ENCODE data around the gene SPOCK1.
A peak's percentile ranks its signal among the peaks of the same experiment; 100 is the strongest.

SPOCK1 gene

DNA sequence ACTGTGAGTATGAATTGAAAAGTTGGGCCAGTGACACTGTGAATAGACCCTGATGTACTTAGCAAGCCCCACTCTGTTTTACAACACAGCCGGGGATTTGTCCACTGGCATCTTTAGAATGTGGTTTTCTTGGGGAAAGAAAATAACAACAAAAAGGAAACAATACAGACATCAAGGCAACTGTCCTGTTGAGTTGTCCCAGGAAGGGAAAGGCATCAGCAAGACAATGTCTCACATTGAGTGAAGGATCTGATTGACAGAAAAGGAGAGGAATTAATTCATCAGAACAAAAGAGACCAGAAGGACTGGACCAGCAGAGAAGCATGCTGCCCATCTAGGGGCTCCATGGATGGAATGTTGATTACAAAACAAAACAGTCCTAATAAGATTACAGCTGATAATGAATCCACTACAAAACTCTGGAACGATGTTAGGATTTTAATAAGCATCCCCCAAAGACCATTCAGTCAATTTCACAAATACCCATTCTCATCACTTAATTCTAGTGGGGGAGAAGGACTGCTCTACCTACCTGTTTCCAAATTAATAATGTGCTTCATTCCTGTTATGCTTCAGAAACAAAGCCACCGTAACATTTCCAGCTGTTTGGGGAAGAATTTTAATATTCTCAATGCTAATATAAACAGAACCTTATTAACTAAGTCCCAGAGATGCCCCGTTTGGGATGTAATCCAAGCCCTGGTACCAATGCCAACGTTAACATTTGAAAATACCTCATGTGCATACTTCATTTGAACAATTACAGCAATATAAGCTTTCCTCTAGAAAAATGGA, 298.0 kb downstream of the SPOCK1 start:
- Mint-ChIP-seq H3K27ac (no peak overlapping the region), H3K4me3 (no peak overlapping the region), H3K9me3 (no peaks in the 10 kb centered on the region), H3K4me1 (peaks cover 15% of the 10 kb centered on the region), H3K27me3 (ENCODE audit: low read depth, poor library complexity) (peaks cover 5% of the 10 kb centered on the region), H3K36me3 (ENCODE audit: low read depth) (no peaks in the 10 kb centered on the region)
- DNase-seq, result no peak
- TF ChIP-seq, protein P1, sequence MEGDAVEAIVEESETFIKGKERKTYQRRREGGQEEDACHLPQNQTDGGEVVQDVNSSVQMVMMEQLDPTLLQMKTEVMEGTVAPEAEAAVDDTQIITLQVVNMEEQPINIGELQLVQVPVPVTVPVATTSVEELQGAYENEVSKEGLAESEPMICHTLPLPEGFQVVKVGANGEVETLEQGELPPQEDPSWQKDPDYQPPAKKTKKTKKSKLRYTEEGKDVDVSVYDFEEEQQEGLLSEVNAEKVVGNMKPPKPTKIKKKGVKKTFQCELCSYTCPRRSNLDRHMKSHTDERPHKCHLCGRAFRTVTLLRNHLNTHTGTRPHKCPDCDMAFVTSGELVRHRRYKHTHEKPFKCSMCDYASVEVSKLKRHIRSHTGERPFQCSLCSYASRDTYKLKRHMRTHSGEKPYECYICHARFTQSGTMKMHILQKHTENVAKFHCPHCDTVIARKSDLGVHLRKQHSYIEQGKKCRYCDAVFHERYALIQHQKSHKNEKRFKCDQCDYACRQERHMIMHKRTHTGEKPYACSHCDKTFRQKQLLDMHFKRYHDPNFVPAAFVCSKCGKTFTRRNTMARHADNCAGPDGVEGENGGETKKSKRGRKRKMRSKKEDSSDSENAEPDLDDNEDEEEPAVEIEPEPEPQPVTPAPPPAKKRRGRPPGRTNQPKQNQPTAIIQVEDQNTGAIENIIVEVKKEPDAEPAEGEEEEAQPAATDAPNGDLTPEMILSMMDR (IDR thresholded peaks at IDR 0.05), result no peak

DNA sequence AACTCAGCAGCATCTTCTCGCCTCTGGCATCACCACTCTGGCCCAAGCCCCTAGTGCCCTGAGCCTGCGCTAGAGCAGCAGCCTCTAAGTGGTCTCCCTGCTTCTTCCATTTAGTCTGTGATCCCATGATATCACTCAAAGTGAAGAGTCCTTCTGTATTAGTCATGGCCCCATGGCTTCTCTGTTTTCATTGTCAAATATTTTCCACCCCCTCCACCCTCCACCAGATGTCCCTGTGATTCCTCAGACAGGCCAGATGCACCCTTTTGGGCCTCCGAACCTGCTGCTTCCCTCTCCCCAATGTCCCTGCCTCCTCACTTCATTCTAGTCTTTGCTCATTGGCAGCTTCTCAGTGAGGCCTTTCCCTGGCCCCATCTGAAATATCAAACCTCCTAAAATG, 299.2 kb downstream of the SPOCK1 start:
- H3K27me3 Mint-ChIP-seq (ENCODE audit: low read depth, poor library complexity), result peaks cover 4% of the 10 kb centered on the region
- no peaks in the 10 kb centered on the region for H3K9me3 Mint-ChIP-seq
- DNase-seq, result no peak
- H3K4me1 Mint-ChIP-seq, result peaks cover 12% of the 10 kb centered on the region
- TF ChIP-seq, protein P1 (IDR thresholded peaks at IDR 0.05), result no peak
- no peak overlapping the region for H3K4me3 Mint-ChIP-seq
- H3K36me3 Mint-ChIP-seq (ENCODE audit: low read depth), result no peaks in the 10 kb centered on the region
- no peak overlapping the region for H3K27ac Mint-ChIP-seq

DNA sequence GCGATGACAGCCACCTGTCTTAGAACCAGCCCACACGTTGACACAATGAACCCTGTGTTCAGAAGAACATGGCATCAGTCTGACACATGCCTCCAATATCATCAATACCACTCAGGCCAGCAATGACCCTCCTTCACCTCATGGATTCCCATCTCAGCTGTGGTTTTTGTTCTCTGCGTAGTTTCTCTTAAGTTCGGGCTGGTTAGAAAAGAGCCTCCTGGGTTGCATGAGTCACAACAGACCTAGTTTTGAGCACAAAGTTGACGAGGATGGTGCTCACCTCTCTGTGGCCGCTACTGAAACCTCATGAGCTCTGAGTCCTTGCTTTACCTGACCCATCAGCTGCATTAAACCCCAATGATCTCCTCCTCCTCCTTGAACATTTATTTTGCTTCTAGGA, 299.9 kb downstream of the SPOCK1 start:
- TF ChIP-seq, protein P1 (IDR thresholded peaks at IDR 0.05), result no peak

DNA sequence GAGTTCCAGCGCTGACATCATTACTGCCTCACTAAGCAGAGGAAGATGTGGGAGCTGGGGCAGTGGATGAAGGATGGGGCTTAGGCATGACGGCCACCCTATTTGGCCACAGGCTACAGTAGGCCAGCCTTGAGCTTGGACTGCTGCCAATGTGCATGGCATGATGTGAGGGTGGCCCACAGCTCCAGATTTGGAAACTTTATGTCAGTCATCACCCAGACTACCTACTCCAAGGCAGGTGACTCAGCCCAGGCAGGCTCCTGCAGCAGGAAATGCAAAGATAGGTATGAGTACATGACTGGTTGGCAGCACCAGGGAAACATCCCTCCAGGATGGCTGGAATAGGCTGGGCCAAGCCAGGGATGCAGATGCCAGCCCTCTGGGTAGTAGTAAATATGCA, 303.6 kb downstream of the SPOCK1 start:
- H3K27me3 Mint-ChIP-seq (ENCODE audit: low read depth, poor library complexity), result peaks cover 12% of the 10 kb centered on the region
- H3K36me3 Mint-ChIP-seq (ENCODE audit: low read depth), result no peaks in the 10 kb centered on the region
- no peak for DNase-seq
- no peak overlapping the region for H3K27ac Mint-ChIP-seq
- TF ChIP-seq, protein P1 (IDR thresholded peaks at IDR 0.05), result no peak
- H3K4me1 Mint-ChIP-seq, result peaks cover 21% of the 10 kb centered on the region
- no peak overlapping the region for H3K4me3 Mint-ChIP-seq
- no peaks in the 10 kb centered on the region for H3K9me3 Mint-ChIP-seq

More for the DNA sequence above, 299.9 kb downstream of the SPOCK1 start:
- Mint-ChIP-seq H3K4me3 (no peak overlapping the region), H3K27me3 (ENCODE audit: low read depth, poor library complexity) (peaks cover 5% of the 10 kb centered on the region), H3K9me3 (no peaks in the 10 kb centered on the region), H3K36me3 (ENCODE audit: low read depth) (no peaks in the 10 kb centered on the region), H3K27ac (peak overlapping the region; percentile 5), H3K4me1 (peaks cover 19% of the 10 kb centered on the region)
- DNase-seq, result no peak

DNA sequence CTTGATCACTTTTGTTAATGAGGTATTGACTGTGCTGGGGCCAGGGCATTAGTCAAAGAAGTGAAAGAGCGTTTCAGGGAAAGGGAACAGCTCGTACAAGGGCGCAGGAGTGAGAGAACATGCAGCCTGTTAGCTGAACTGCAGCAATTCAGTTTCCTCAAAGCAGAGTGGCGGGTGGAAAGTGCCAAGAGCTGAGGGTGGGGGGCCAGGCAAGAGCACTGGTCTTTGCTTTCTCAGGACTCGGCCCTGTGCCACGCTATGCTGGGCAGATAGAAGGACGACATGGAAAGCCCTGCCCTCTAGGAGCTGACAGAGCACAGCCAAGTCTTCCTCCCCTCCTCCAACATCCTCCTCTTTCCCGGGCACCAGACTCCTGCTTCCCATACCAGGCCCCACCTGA, 304.8 kb downstream of the SPOCK1 start:
- no peaks in the 10 kb centered on the region for H3K9me3 Mint-ChIP-seq
- TF ChIP-seq, protein P1 (IDR thresholded peaks at IDR 0.05), result no peak
- no peaks in the 10 kb centered on the region for H3K36me3 Mint-ChIP-seq (ENCODE audit: low read depth)
- peaks cover 12% of the 10 kb centered on the region for H3K27me3 Mint-ChIP-seq (ENCODE audit: low read depth, poor library complexity)
- H3K4me3 Mint-ChIP-seq, result no peak overlapping the region
- peaks cover 13% of the 10 kb centered on the region for H3K4me1 Mint-ChIP-seq
- DNase-seq, result no peak
- H3K27ac Mint-ChIP-seq, result no peak overlapping the region

DNA sequence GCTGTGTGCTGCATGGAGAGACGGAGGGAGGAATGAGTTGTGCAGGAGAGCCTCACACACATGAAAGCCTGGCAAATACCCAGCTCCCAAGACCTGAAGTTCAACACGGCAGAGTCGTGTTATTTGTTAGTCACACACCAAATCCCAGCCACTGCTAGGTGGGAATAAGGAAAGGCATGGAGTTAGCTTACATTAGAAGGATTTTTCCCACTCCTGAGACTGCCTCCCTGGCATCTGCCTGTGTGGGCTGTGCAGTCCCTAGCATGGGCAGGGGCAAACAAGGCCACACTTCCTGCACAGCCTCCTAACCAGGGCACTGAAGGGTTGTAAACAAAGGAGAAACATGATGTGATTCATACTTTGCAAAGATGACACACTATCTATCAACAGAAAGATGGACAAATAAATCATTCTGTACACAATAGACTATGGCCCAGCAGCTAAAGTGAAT, 306.8 kb downstream of the SPOCK1 start:
- H3K27me3 Mint-ChIP-seq (ENCODE audit: low read depth, poor library complexity), result peaks cover 12% of the 10 kb centered on the region
- peaks cover 15% of the 10 kb centered on the region for H3K4me1 Mint-ChIP-seq
- no peak overlapping the region for H3K27ac Mint-ChIP-seq
- no peaks in the 10 kb centered on the region for H3K36me3 Mint-ChIP-seq (ENCODE audit: low read depth)
- TF ChIP-seq, protein P1 (IDR thresholded peaks at IDR 0.05), result no peak
- DNase-seq, result no peak
- no peak overlapping the region for H3K4me3 Mint-ChIP-seq
- H3K9me3 Mint-ChIP-seq, result no peaks in the 10 kb centered on the region

Data from nephron progenitor cell (in vitro differentiated cells).